GM21529 (cell line): Measurements from ENCODE around the gene BAG3.

ENCODE experiments used
- ATAC-seq: cut with Tn5 transposase; IDR thresholded peaks from one replicate; pipeline ENCODE4 v1.9.1; 2021; ENCODE audit not compliant: unreplicated experiment

Gene BAG3

GRCh38 chr10:119665901-119666708 lies 14.9 kb downstream of the BAG3 start:
- ATAC-seq = no peak

GRCh38 chr10:119666709-119667004 lies 15.5 kb downstream of the BAG3 start:
- no peak for ATAC-seq

- no peak for ATAC-seq
Observed at GRCh38 chr10:119667562-119668328, 16.6 kb downstream of the BAG3 start.

GRCh38 chr10:119668461-119668860 lies 17.3 kb downstream of the BAG3 start:
- no peak for ATAC-seq

- ATAC-seq = no peak
Observed at GRCh38 chr10:119669331-119669730, 18.2 kb downstream of the BAG3 start.

GRCh38 chr10:119669975-119670640 lies 18.9 kb downstream of the BAG3 start:
- ATAC-seq = no peak

GRCh38 chr10:119670717-119671116 lies 19.5 kb downstream of the BAG3 start:
- no peak for ATAC-seq

GRCh38 chr10:119671381-119671780 lies 20.2 kb downstream of the BAG3 start:
- ATAC-seq = no peak

GRCh38 chr10:119672291-119672690 lies 21.1 kb downstream of the BAG3 start:
- no peak for ATAC-seq

GRCh38 chr10:119673271-119673670 lies 22.1 kb downstream of the BAG3 start:
- no peak for ATAC-seq

GRCh38 chr10:119675483-119676170 lies 24.4 kb downstream of the BAG3 start:
- ATAC-seq = no peak

- ATAC-seq = no peak
Observed at GRCh38 chr10:119677126-119677525, 25.9 kb downstream of the BAG3 start.

GRCh38 chr10:119677904-119678755 lies 26.9 kb downstream of the BAG3 start:
- ATAC-seq = no peak

GRCh38 chr10:119679480-119679829 lies 28.3 kb downstream of the BAG3 start:
- no peak for ATAC-seq

- no peak for ATAC-seq
Observed at GRCh38 chr10:119680050-119680449, 28.9 kb downstream of the BAG3 start.

- ATAC-seq = no peak
Observed at GRCh38 chr10:119680650-119681081, 29.5 kb downstream of the BAG3 start.

GRCh38 chr10:119686465-119687191 lies 35.4 kb downstream of the BAG3 start:
- peak; percentile 77 for ATAC-seq

- no peak for ATAC-seq
Observed at GRCh38 chr10:119687192-119688032, 36.2 kb downstream of the BAG3 start.

GRCh38 chr10:119688033-119688508 lies 36.9 kb downstream of the BAG3 start:
- no peak for ATAC-seq
